WTC11 (cell line): Measurements from ENCODE around the gene DUSP9. TPM values are rescaled to one million over a fixed set of nuclear protein-coding genes. Genes with fewer than 3 reads are reported as not detected.

ENCODE experiments used
- ATAC-seq: fragments of 200-7000 bp; cut with Tn5 transposase; 2 replicates; pipeline ENCODE4 v1.10.0; 2021; ENCODE audit warnings: mild to moderate bottlenecking, moderate library complexity
- CTCF ChIA-PET: fragments of 300-600 bp; sonication (Branson Sonifier 250); formaldehyde crosslinking; loops from one replicate; lab custom pipeline; 2021; ENCODE audit warnings: antibody characterized with exemption; lab: Charles Lee
- POLR2A ChIA-PET: fragments of 350-600 bp; sonication (Branson Sonifier 250); formaldehyde crosslinking; loops from one replicate; lab custom pipeline; 2021; ENCODE audit warnings: antibody characterized with exemption; lab: Charles Lee
- DNase-seq: peaks from one replicate; pipeline ENCODE4 v3.0.0; 2021; ENCODE audit warnings: low spot score
- H3K27ac Mint-ChIP-seq: 2 replicates; pipeline ENCODE4 v1.8.0; 2021; ENCODE audit warnings: mixed read lengths
- H3K27me3 Mint-ChIP-seq: 2 replicates; pipeline ENCODE4 v1.8.0; 2021; ENCODE audit warnings: low read depth, mild to moderate bottlenecking, moderate library complexity, mixed read lengths
- H3K36me3 Mint-ChIP-seq: 2 replicates; pipeline ENCODE4 v1.8.0; 2021; ENCODE audit warnings: mixed read lengths
- H3K4me1 Mint-ChIP-seq: 2 replicates; pipeline ENCODE4 v1.8.0; 2022; ENCODE audit warnings: mixed read lengths
- H3K4me3 Mint-ChIP-seq: 2 replicates; pipeline ENCODE4 v1.8.0; 2021; ENCODE audit warnings: mild to moderate bottlenecking, moderate library complexity, mixed read lengths
- H3K9me3 Mint-ChIP-seq: 2 replicates; pipeline ENCODE4 v1.8.0; 2021; ENCODE audit warnings: mixed read lengths
- ATF3 ChIP-seq: sonication (generic); formaldehyde crosslinking; conservative IDR thresholded peaks from 2 replicates; pipeline ENCODE4 v1.8.1; 2022; ENCODE audit warnings: mild to moderate bottlenecking, missing genetic modification reagents
- CBFB ChIP-seq: sonication (generic); formaldehyde crosslinking; IDR thresholded peaks from 2 replicates; pipeline ENCODE4 v1.8.1; 2022; ENCODE audit warnings: mild to moderate bottlenecking, low read depth, missing genetic modification reagents
- CREB1 ChIP-seq: sonication (generic); formaldehyde crosslinking; IDR thresholded peaks from 2 replicates; pipeline ENCODE4 v1.8.0; 2023; ENCODE audit warnings: mild to moderate bottlenecking, missing genetic modification reagents
- CTCF ChIP-seq: fragments of 200-600 bp; IDR thresholded peaks from 2 replicates; pipeline ENCODE4 v1.8.0; 2022; ENCODE audit warnings: antibody characterized with exemption
- FOXK1 ChIP-seq: sonication (generic); formaldehyde crosslinking; IDR thresholded peaks from 2 replicates; pipeline ENCODE4 v1.8.0; 2022; ENCODE audit warnings: mild to moderate bottlenecking, moderate library complexity, missing genetic modification reagents
- HMGA2 ChIP-seq: fragments of 250-450 bp; sonication (Bioruptor Pico); IDR thresholded peaks from 2 replicates; pipeline ENCODE4 v1.4.0; 2021; ENCODE audit warnings: mild to moderate bottlenecking, moderate library complexity
- MAX ChIP-seq: sonication (generic); formaldehyde crosslinking; IDR thresholded peaks from 2 replicates; pipeline ENCODE4 v1.8.0; 2022; ENCODE audit warnings: mild to moderate bottlenecking, missing genetic modification reagents
- MLX ChIP-seq: sonication (generic); formaldehyde crosslinking; IDR thresholded peaks from 2 replicates; pipeline ENCODE4 v1.8.1; 2023; ENCODE audit warnings: mild to moderate bottlenecking, missing genetic modification reagents, moderate library complexity
- MYBL2 ChIP-seq: sonication (generic); formaldehyde crosslinking; IDR thresholded peaks from 2 replicates; pipeline ENCODE4 v1.8.1; 2023; ENCODE audit warnings: mild to moderate bottlenecking, moderate library complexity, missing genetic modification reagents
- NFATC4 ChIP-seq: fragments of 250-450 bp; sonication (Bioruptor Pico); IDR thresholded peaks from 2 replicates; pipeline ENCODE4 v1.9.0; 2021; ENCODE audit warnings: mild to moderate bottlenecking
- OVOL2 ChIP-seq: fragments of 250-450 bp; sonication (Bioruptor Pico); IDR thresholded peaks from 2 replicates; pipeline ENCODE4 v1.9.0; 2021; ENCODE audit warnings: mild to moderate bottlenecking, borderline replicate concordance
- PRDM15 ChIP-seq: sonication (generic); formaldehyde crosslinking; IDR thresholded peaks from 2 replicates; pipeline ENCODE4 v1.8.0; 2022; ENCODE audit warnings: missing genetic modification reagents
- RORB ChIP-seq: fragments of 250-450 bp; sonication (Bioruptor Pico); IDR thresholded peaks from 2 replicates; pipeline ENCODE4 v1.9.0; 2021; ENCODE audit warnings: mild to moderate bottlenecking
- SMAD4 ChIP-seq: sonication (generic); formaldehyde crosslinking; IDR thresholded peaks from 2 replicates; pipeline ENCODE4 v1.8.0; 2022; ENCODE audit warnings: mild to moderate bottlenecking, missing genetic modification reagents
- USF1 ChIP-seq: sonication (generic); formaldehyde crosslinking; IDR thresholded peaks from 2 replicates; pipeline ENCODE4 v1.8.0; 2022; ENCODE audit warnings: mild to moderate bottlenecking, missing genetic modification reagents
- USF2 ChIP-seq: sonication (generic); formaldehyde crosslinking; IDR thresholded peaks from 2 replicates; pipeline ENCODE4 v1.8.1; 2023; ENCODE audit warnings: mild to moderate bottlenecking, missing genetic modification reagents, moderate library complexity
- ZBTB21 ChIP-seq: sonication (generic); formaldehyde crosslinking; IDR thresholded peaks from 2 replicates; pipeline ENCODE4 v1.8.1; 2023; ENCODE audit warnings: mild to moderate bottlenecking, missing genetic modification reagents, borderline replicate concordance
- ZMAT4 ChIP-seq: fragments of 250-450 bp; sonication (Bioruptor Pico); IDR thresholded peaks from 2 replicates; pipeline ENCODE4 v1.9.0; 2021; ENCODE audit warnings: mild to moderate bottlenecking
- total RNA-seq: library from RNA; stranded (reverse); gene quantifications from 3 replicates; pipeline ENCODE4 v1.2.3, GENCODE V29; 2021

The DUSP9 gene
- total RNA-seq, 1 experiment from 2014 or later = 2.5 TPM

- no peak for TF ChIP-seq OVOL2 (CRISPR knock-in tag)
- Mint-ChIP-seq H3K4me3 (peak overlapping the region; percentile 54), H3K27me3 (peaks cover 28% of the 10 kb centered on the region), H3K36me3 (no peaks in the 10 kb centered on the region), H3K27ac (no peak overlapping the region), H3K4me1 (no peaks in the 10 kb centered on the region; the same call in 1 of the 2 replicates), H3K9me3 (no peaks in the 10 kb centered on the region)
- no peak for DNase-seq
- POLR2A ChIA-PET = interaction anchor here (1.5 kb wide), 1 partner anchor 23 kb away, joined by 3 read pairs; no protein-coding TSS in a partner anchor
- ATAC-seq = no peak
- CTCF ChIA-PET = interaction anchor here (0.7 to 7.7 kb wide), 26 partner anchors 10 to 726 kb away, joined by 3 to 153 read pairs (median 8); partner anchors contain the start of genes DUSP9, HAUS7 and SLC6A8
Measured at GRCh38 chrX:153667281-153667955, 20.4 kb downstream of the DUSP9 start.

GRCh38 chrX:153667956-153668396, 21.0 kb downstream of the DUSP9 start:
- Mint-ChIP-seq H3K27ac (no peak overlapping the region; the same call in 1 of the 2 replicates), H3K4me3 (peak overlapping the region; percentile 54), H3K36me3 (no peaks in the 10 kb centered on the region), H3K9me3 (no peaks in the 10 kb centered on the region), H3K27me3 (peaks cover 28% of the 10 kb centered on the region), H3K4me1 (peaks cover 3% of the 10 kb centered on the region; the same call in 1 of the 2 replicates)
- TF ChIP-seq CBFB (CRISPR knock-in tag) (no peak), NFATC4 (no peak), MYBL2 (no peak), ATF3 (CRISPR knock-in tag) (no peak), SMAD4 (CRISPR knock-in tag) (no peak), CTCF (peak; percentile 71), PRDM15 (no peak), ZMAT4 (CRISPR knock-in tag) (no peak), USF2 (CRISPR knock-in tag) (peak; percentile 67), USF1 (CRISPR knock-in tag) (peak; percentile 56; the same call in 1 of the 2 replicates), FOXK1 (CRISPR knock-in tag) (no peak), MLX (CRISPR knock-in tag) (no peak), ZBTB21 (CRISPR knock-in tag) (no peak), MAX (CRISPR knock-in tag) (peak; percentile 45; the same call in 1 of the 2 replicates), RORB (CRISPR knock-in tag) (no peak), HMGA2 (CRISPR knock-in tag) (no peak), CREB1 (CRISPR knock-in tag) (no peak)
- ChIA-PET POLR2A (interaction anchor here (1.5 to 2.0 kb wide), 2 partner anchors 17 to 23 kb away, joined by 3 to 7 read pairs; no protein-coding TSS in a partner anchor), CTCF (interaction anchor here (0.7 to 7.7 kb wide), 30 partner anchors 11 to 726 kb away, joined by 3 to 153 read pairs (median 7); partner anchors contain the start of genes DUSP9, HAUS7 and SLC6A8)
- DNase-seq = peak; percentile 84
- peak; percentile 78 for ATAC-seq
